Natural killer cell (primary cell): Measurements from ENCODE around the gene ACSBG1. TPM values are rescaled to one million over a fixed set of nuclear protein-coding genes. Genes with fewer than 3 reads are reported as not detected.

Source experiments
- ATAC-seq, 3 donors: fragments of 150-1000 bp in 2 of 3; fragments of 200-7000 bp in 1 of 3; cut with Tn5 transposase; 1 replicate in 1 of 3; 2 replicates in 2 of 3; pipeline ENCODE4 v1.10.0; 2021; ENCODE audit warnings: mild to moderate bottlenecking in 2 of 3, moderate library complexity in 2 of 3
- DNase-seq, 2 donors: peaks; one replicate each; pipeline versions ENCODE4 v3.0.0 to v3.0.0-alpha.2; 2013 to 2021; ENCODE audit warnings: mixed read lengths in 1 of 2
- H3K27ac ChIP-seq: one replicate; pipeline ENCODE4 v1.5.1; 2013; ENCODE audit warnings: mild to moderate bottlenecking, low read length
- H3K27me3 ChIP-seq: one replicate; pipeline ENCODE4 v1.6.1; 2013; ENCODE audit warnings: low read length; ENCODE audit not compliant: control insufficient read depth, insufficient read depth
- H3K36me3 ChIP-seq: one replicate; pipeline ENCODE4 v1.6.1; 2013; ENCODE audit warnings: low read length; ENCODE audit not compliant: control insufficient read depth, insufficient read depth
- H3K4me1 ChIP-seq: one replicate; pipeline ENCODE4 v1.6.1; 2013; ENCODE audit warnings: low read length; ENCODE audit not compliant: control insufficient read depth, insufficient read depth
- H3K4me3 ChIP-seq: one replicate; pipeline ENCODE4 v1.5.1; 2013; ENCODE audit warnings: low read length
- H3K9me3 ChIP-seq: one replicate; pipeline ENCODE4 v1.6.1; 2013; ENCODE audit warnings: low read length; ENCODE audit not compliant: control insufficient read depth, insufficient read depth
- H3K27ac Mint-ChIP-seq, 2 donors: one replicate each; pipeline ENCODE4 v1.8.0; 2022; ENCODE audit warnings: mild to moderate bottlenecking in 2 of 2, mixed read lengths in 2 of 2, moderate library complexity in 1 of 2
- H3K27me3 Mint-ChIP-seq, 2 donors: one replicate each; pipeline ENCODE4 v1.8.0; 2022; ENCODE audit warnings: low read depth in 2 of 2, mixed read lengths in 2 of 2
- H3K36me3 Mint-ChIP-seq: one replicate; pipeline ENCODE4 v1.8.0; 2022; ENCODE audit warnings: mixed read lengths
- H3K4me1 Mint-ChIP-seq, 2 donors: one replicate each; pipeline ENCODE4 v1.8.0; 2022; ENCODE audit warnings: mixed read lengths in 2 of 2
- H3K4me3 Mint-ChIP-seq: one replicate; pipeline ENCODE4 v1.8.0; 2022; ENCODE audit warnings: mild to moderate bottlenecking, moderate library complexity, mixed read lengths
- H3K9me3 Mint-ChIP-seq, 2 donors: one replicate each; pipeline ENCODE4 v1.8.0; 2022; ENCODE audit warnings: mixed read lengths in 2 of 2
- CTCF ChIP-seq: fragments of 200-600 bp; IDR thresholded peaks from one replicate; pipeline ENCODE4 v1.8.0; 2022; ENCODE audit warnings: antibody characterized with exemption
- WGBS: methylation state at CpG from one replicate; pipeline ENCODE4 v1.1.7; 2013; ENCODE audit warnings: missing lambda C conversion rate; ENCODE audit not compliant: insufficient coverage; 5-methylcytosine and 5-hydroxymethylcytosine counted together
- intact Hi-C: fragments of 100-400 bp; cut with micrococcal nuclease; formaldehyde crosslinking; loops from one replicate; pipeline ENCODE4 v1.14.2; 2022
- total RNA-seq, 4 donors: library from RNA; stranded (reverse); fragments of 120-200 nt in 1 of 4; gene quantifications; one replicate each; pipeline versions ENCODE4 v1.2.3 to v1.2.4, GENCODE V29; 2013 to 2022

Gene ACSBG1
- total RNA-seq, 3 donors from 2014 or later (not counting 1 experiment from before 2014, with no cell fraction given): 0.07 TPM; not detected in 2

- no peaks in the 10 kb centered on the region for H3K27me3 ChIP-seq
- no peak for ATAC-seq
These were observed 29.7 kb downstream of the ACSBG1 start for GRCh38 chr15:78204351-78205309.

GRCh38 chr15:78203346-78204225 lies 30.8 kb downstream of the ACSBG1 start:
- Mint-ChIP-seq H3K27ac (no peak overlapping the region), H3K36me3 (no peaks in the 10 kb centered on the region), H3K27me3 (peaks cover 0 to 2% of the 10 kb centered on the region in 2 donors), H3K9me3 (no peaks in the 10 kb centered on the region), H3K4me3 (no peak overlapping the region), H3K4me1 (no peaks in the 10 kb centered on the region)
- Histone ChIP-seq H3K36me3 (no peaks in the 10 kb centered on the region), H3K27ac (no peak overlapping the region), H3K4me3 (no peak overlapping the region), H3K9me3 (no peaks in the 10 kb centered on the region), H3K4me1 (no peaks in the 10 kb centered on the region), H3K27me3 (no peaks in the 10 kb centered on the region)
- WGBS: 88% methylated on average over 14 of the region's 14 CpGs
- no peak for TF ChIP-seq CTCF
- ATAC-seq (no peak), DNase-seq (no peak)
- intact Hi-C loops: no loop called here

More at GRCh38 chr15:78204351-78205309, 29.7 kb downstream of the ACSBG1 start:
- no peak for DNase-seq
- H3K27ac ChIP-seq: no peak overlapping the region
- H3K4me3 ChIP-seq: no peak overlapping the region
- Mint-ChIP-seq H3K27ac (no peak overlapping the region), H3K4me1 (no peaks in the 10 kb centered on the region), H3K36me3 (no peaks in the 10 kb centered on the region), H3K4me3 (no peak overlapping the region), H3K27me3 (peaks cover 0 to 2% of the 10 kb centered on the region in 2 donors), H3K9me3 (no peaks in the 10 kb centered on the region)
- no peak for TF ChIP-seq CTCF
- no peaks in the 10 kb centered on the region for H3K4me1 ChIP-seq
- 93% methylated on average over 17 of the region's 17 CpGs for WGBS
- H3K36me3 ChIP-seq: no peaks in the 10 kb centered on the region
- H3K9me3 ChIP-seq: no peaks in the 10 kb centered on the region
- intact Hi-C loops: no loop called here

DNA sequence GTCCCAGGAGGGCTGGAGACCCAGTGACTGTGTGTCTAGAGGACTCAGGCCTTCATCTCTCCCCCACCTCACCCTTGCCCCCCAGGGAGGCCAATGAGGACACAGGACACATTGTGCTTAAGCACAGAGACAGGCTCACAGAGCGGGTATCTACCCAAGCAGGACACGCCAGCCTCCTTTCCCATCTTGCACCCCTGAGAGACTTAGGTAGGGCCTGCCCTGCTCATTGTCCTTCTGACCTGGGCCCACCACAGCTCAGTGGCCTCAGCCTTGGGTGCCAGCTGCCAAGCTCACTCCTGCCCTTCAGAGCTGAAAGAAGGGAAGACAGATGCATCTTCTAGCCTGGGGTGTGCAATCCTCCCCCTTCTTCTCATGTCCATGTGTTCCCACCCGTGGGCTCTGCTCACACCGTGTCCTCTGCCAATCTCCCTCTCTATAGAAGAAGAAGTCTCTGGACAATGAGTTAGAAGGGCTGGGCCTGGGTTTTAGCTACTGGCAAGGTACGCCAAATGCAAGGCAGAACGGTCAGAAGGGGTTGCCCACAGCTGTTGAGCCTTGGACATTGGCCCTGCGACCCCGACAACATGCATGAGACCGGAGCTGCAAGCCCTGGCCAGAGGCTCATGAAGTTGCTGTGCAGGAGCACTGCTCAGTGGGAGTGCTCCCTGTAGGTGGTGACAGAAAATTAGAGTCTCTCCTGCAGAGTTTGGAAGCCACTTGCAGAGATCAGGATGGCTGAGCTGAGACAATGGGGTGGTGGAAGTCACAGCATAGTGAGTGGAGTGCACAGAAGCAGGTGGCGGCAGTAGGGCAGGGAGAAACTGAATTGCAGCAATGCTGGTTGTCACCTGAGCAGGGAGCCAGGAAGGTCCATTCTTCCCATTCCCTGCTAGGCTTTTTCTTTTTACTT lies 32.8 kb downstream of the ACSBG1 start:
- Histone ChIP-seq H3K36me3 (no peaks in the 10 kb centered on the region), H3K27me3 (no peaks in the 10 kb centered on the region), H3K9me3 (no peaks in the 10 kb centered on the region), H3K4me3 (no peak overlapping the region), H3K27ac (no peak overlapping the region), H3K4me1 (no peaks in the 10 kb centered on the region)
- no peaks in the 10 kb centered on the region for H3K4me1 Mint-ChIP-seq
- no peak overlapping the region for H3K4me3 Mint-ChIP-seq
- H3K36me3 Mint-ChIP-seq: no peaks in the 10 kb centered on the region
- H3K27ac Mint-ChIP-seq: no peak overlapping the region
- H3K27me3 Mint-ChIP-seq: peaks cover 0 to 2% of the 10 kb centered on the region in 2 donors
- intact Hi-C loops: no loop called here
- ATAC-seq (peak in 1 of 3 donors; percentile 5), DNase-seq (no peak)
- H3K9me3 Mint-ChIP-seq: no peaks in the 10 kb centered on the region
- no peak for TF ChIP-seq CTCF
- WGBS: 77% methylated on average over 8 of the region's 10 CpGs
